CD4-positive, alpha-beta T cell treated with Interleukin-10 for 1 hour (primary cell): ENCODE measurements around the gene CLDN25.

Experiments
- DNase-seq: peaks from one replicate; pipeline ENCODE4 v3.0.0-alpha.2; 2020

The CLDN25 gene

GRCh38 chr11:113814181-113814580 lies 34.6 kb downstream of the CLDN25 start:
- DNase-seq: no peak

- DNase-seq: no peak
These were observed 37.6 kb downstream of the CLDN25 start for GRCh38 chr11:113817162-113817561.

GRCh38 chr11:113817626-113818025 lies 38.0 kb downstream of the CLDN25 start:
- no peak for DNase-seq

GRCh38 chr11:113818426-113818825 lies 38.8 kb downstream of the CLDN25 start:
- no peak for DNase-seq

GRCh38 chr11:113827477-113827876 lies 47.9 kb downstream of the CLDN25 start:
- no peak for DNase-seq

- no peak for DNase-seq
These were observed 48.6 kb downstream of the CLDN25 start for GRCh38 chr11:113828191-113828590.

GRCh38 chr11:113829751-113830150 lies 50.2 kb downstream of the CLDN25 start:
- no peak for DNase-seq
